SK-N-SH treated with all-trans-retinoic acid at 6 μM for 48 hours (cell line): ENCODE results near the gene ZMIZ2.

Source experiments
- ATAC-seq: fragments of 200-7000 bp; cut with Tn5 transposase; 3 replicates; pipeline ENCODE4 v1.9.1; 2020; ENCODE audit warnings: mild to moderate bottlenecking, moderate library complexity
- CREB5 ChIP-seq: fragments of 250-450 bp; sonication (Bioruptor Pico); IDR thresholded peaks from 2 replicates; pipeline ENCODE4 v1.5.1; 2020; ENCODE audit warnings: low read depth, mild to moderate bottlenecking, moderate library complexity
- CSDC2 ChIP-seq: fragments of 250-450 bp; sonication (Bioruptor Pico); IDR thresholded peaks from 2 replicates; pipeline ENCODE4 v1.5.0; 2020; ENCODE audit warnings: mild to moderate bottlenecking, moderate library complexity
- ESRRG ChIP-seq: fragments of 250-450 bp; sonication (Bioruptor Pico); IDR thresholded peaks from 2 replicates; pipeline ENCODE4 v1.6.1; 2021; ENCODE audit warnings: mild to moderate bottlenecking
- ISL1 ChIP-seq: fragments of 250-450 bp; sonication (Bioruptor Pico); IDR thresholded peaks from 2 replicates; pipeline ENCODE4 v2.1.2; 2022; ENCODE audit warnings: mild to moderate bottlenecking, moderate library complexity
- OSR1 ChIP-seq: fragments of 250-450 bp; sonication (Bioruptor Pico); IDR thresholded peaks from 2 replicates; pipeline ENCODE4 v1.8.0; 2022; ENCODE audit warnings: moderate library complexity, mild to moderate bottlenecking, inconsistent platforms
- PATZ1 ChIP-seq: fragments of 250-450 bp; sonication (Bioruptor Pico); IDR thresholded peaks from 2 replicates; pipeline ENCODE4 v1.8.0; 2020; ENCODE audit warnings: mild to moderate bottlenecking, moderate library complexity, borderline replicate concordance
- POU6F1 ChIP-seq: fragments of 250-450 bp; sonication (Bioruptor Pico); IDR thresholded peaks from 2 replicates; pipeline ENCODE4 v1.8.0; 2021; ENCODE audit warnings: low read depth, mild to moderate bottlenecking, moderate library complexity, borderline replicate concordance
- PPARA ChIP-seq: fragments of 250-450 bp; sonication (Bioruptor Pico); IDR thresholded peaks from 2 replicates; pipeline ENCODE4 v1.5.0; 2020; ENCODE audit warnings: mild to moderate bottlenecking, borderline replicate concordance
- RARB ChIP-seq: fragments of 250-450 bp; sonication (Bioruptor Pico); IDR thresholded peaks from 2 replicates; pipeline ENCODE4 v1.8.0; 2021; ENCODE audit warnings: mild to moderate bottlenecking, moderate library complexity
- SNAI2 ChIP-seq: fragments of 250-450 bp; sonication (Bioruptor Pico); IDR thresholded peaks from 2 replicates; pipeline ENCODE4 v1.5.0; 2020; ENCODE audit warnings: mild to moderate bottlenecking, moderate library complexity
- TOX ChIP-seq: fragments of 250-450 bp; sonication (Bioruptor Pico); IDR thresholded peaks from 2 replicates; pipeline ENCODE4 v1.8.0; 2021; ENCODE audit warnings: mild to moderate bottlenecking, moderate library complexity, borderline replicate concordance
- TSHZ2 ChIP-seq: fragments of 250-450 bp; sonication (Bioruptor Pico); IDR thresholded peaks from 2 replicates; pipeline ENCODE4 v1.5.0; 2020; ENCODE audit warnings: mild to moderate bottlenecking, moderate library complexity
- ZC3H10 ChIP-seq: fragments of 250-450 bp; sonication (Bioruptor Pico); IDR thresholded peaks from 2 replicates; pipeline ENCODE4 v1.5.1; 2021; ENCODE audit warnings: mild to moderate bottlenecking, moderate library complexity
- ZFP3 ChIP-seq: fragments of 250-450 bp; sonication (Bioruptor Pico); IDR thresholded peaks from 2 replicates; pipeline ENCODE4 v1.5.0; 2020; ENCODE audit warnings: mild to moderate bottlenecking, moderate library complexity
- ZFP30 ChIP-seq: fragments of 450-650 bp; formaldehyde crosslinking; IDR thresholded peaks from 2 replicates; pipeline ENCODE4 v1.5.0; 2022; ENCODE audit warnings: mild to moderate bottlenecking, moderate library complexity
- ZNF565 ChIP-seq: fragments of 450-650 bp; formaldehyde crosslinking; conservative IDR thresholded peaks from 2 replicates; pipeline ENCODE4 v1.5.0; 2020; ENCODE audit warnings: low read depth, mild to moderate bottlenecking, moderate library complexity
- ZNF70 ChIP-seq: fragments of 450-650 bp; formaldehyde crosslinking; IDR thresholded peaks from 2 replicates; pipeline ENCODE4 v1.5.0; 2020; ENCODE audit warnings: mild to moderate bottlenecking, moderate library complexity

Gene ZMIZ2

GRCh38 chr7:44765579-44766415 lies 17.1 kb downstream of the ZMIZ2 start:
- no peak for ATAC-seq
- no peak for TF ChIP-seq CREB5

- ATAC-seq: no peak
Measured at GRCh38 chr7:44766416-44766801, 17.8 kb downstream of the ZMIZ2 start.

GRCh38 chr7:44767134-44767911 lies 18.7 kb downstream of the ZMIZ2 start:
- no peak for ATAC-seq

More at GRCh38 chr7:44766416-44766801, 17.8 kb downstream of the ZMIZ2 start:
- TF ChIP-seq TSHZ2 (CRISPR knock-in tag): no peak
- no peak for TF ChIP-seq ISL1 (CRISPR knock-in tag)
- TF ChIP-seq OSR1 (CRISPR knock-in tag): no peak
- no peak for TF ChIP-seq PATZ1 (CRISPR knock-in tag)
- TF ChIP-seq RARB (CRISPR knock-in tag): no peak
- no peak for TF ChIP-seq CSDC2 (CRISPR knock-in tag)
- no peak for TF ChIP-seq ESRRG (CRISPR knock-in tag)
- no peak for TF ChIP-seq ZNF70 (CRISPR knock-in tag)
- TF ChIP-seq SNAI2 (CRISPR knock-in tag): no peak
- TF ChIP-seq ZC3H10 (CRISPR knock-in tag): no peak

GRCh38 chr7:44767912-44768627 lies 19.4 kb downstream of the ZMIZ2 start:
- ATAC-seq: 0 out of 3 replicates have a peak, but pooled peaks have one; percentile 5
- TF ChIP-seq ZNF70 (CRISPR knock-in tag) (no peak), ZC3H10 (CRISPR knock-in tag) (no peak), ZFP30 (CRISPR knock-in tag) (no peak), ZNF565 (CRISPR knock-in tag) (no peak), CSDC2 (CRISPR knock-in tag) (no peak), RARB (CRISPR knock-in tag) (no peak), ISL1 (CRISPR knock-in tag) (no peak)

More at GRCh38 chr7:44767134-44767911, 18.7 kb downstream of the ZMIZ2 start:
- TF ChIP-seq POU6F1 (CRISPR knock-in tag) (no peak), TOX (CRISPR knock-in tag) (no peak), PPARA (no peak), ZFP3 (no peak)
